ENCODE results near the gene STAP1.

STAP1 gene

DNA sequence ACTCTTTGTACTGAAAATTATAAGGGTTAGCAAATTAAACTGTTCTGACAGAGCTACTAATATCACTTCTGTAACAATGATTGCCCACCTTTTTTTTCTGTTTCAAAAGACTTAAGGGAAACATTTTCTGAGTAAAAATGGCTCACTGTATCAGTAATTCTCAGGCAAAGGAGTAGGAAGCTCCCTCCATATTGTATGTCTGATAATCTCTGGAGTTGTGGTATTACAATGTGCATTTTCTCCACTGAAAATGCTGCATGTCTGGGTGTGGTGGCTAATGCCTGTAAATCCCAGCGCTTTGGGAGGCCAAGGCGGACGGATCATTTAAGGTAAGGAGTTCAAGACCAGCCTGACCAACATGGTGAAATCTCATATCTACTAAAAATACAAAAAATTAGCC lies 4.4 kb upstream of the STAP1 start:
- in situ Hi-C loops (cut with MboI; ENCODE audit: low sequenced_read_pairs), result loop anchor here (25.0 kb wide), 1 partner anchor 333 kb away; the partner anchor contains the start of gene TMPRSS11D

GRCh38 chr4:67555447-67555846 lies 3.1 kb upstream of the STAP1 start:
- in situ Hi-C loops (cut with MboI; ENCODE audit: low sequenced_read_pairs), result loop anchor here (25.0 kb wide), 1 partner anchor 332 kb away; the partner anchor contains the start of gene TMPRSS11D

- in situ Hi-C loops (cut with MboI; ENCODE audit: low sequenced_read_pairs), result loop anchor here (25.0 kb wide), 1 partner anchor 331 kb away; the partner anchor contains the start of gene TMPRSS11D
Measured at GRCh38 chr4:67556436-67556835, 2.1 kb upstream of the STAP1 start.

DNA sequence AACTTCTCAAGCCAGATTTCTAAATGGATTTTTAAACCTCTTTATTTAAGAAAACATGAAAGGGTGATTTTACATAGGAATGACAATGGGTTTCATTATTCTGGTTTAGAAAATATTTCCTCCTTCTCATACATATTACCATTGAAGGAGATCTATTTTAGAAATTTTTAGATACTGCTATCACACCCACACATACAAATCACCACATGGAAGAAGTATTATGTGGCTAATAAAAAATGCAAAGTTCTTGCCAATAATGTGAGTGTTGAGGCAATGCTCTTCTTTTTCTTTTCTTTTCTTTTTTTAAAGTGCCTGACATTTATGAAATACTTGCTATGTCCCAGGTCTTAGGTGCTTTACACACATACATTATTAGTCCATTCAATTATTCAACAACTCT lies 6.8 kb downstream of the STAP1 start:
- in situ Hi-C loops (cut with MboI; ENCODE audit: low sequenced_read_pairs), result loop anchor here (25.0 kb wide), 1 partner anchor 322 kb away; the partner anchor contains the start of gene TMPRSS11D

- in situ Hi-C loops (cut with MboI; ENCODE audit: low sequenced_read_pairs), result loop anchor here (25.0 kb wide), 1 partner anchor 321 kb away; the partner anchor contains the start of gene TMPRSS11D
Measured at GRCh38 chr4:67566335-67566734, 7.8 kb downstream of the STAP1 start.

- in situ Hi-C loops (cut with MboI; ENCODE audit: low sequenced_read_pairs), result loop anchor here (25.0 kb wide), 1 partner anchor 318 kb away; the partner anchor contains the start of gene TMPRSS11D
Measured at GRCh38 chr4:67568820-67569219, 10.3 kb downstream of the STAP1 start.

- in situ Hi-C loops (cut with MboI; ENCODE audit: low sequenced_read_pairs), result loop anchor here (25.0 kb wide), 1 partner anchor 317 kb away; the partner anchor contains the start of gene TMPRSS11D
Measured at GRCh38 chr4:67570537-67570936, 12.0 kb downstream of the STAP1 start.

DNA sequence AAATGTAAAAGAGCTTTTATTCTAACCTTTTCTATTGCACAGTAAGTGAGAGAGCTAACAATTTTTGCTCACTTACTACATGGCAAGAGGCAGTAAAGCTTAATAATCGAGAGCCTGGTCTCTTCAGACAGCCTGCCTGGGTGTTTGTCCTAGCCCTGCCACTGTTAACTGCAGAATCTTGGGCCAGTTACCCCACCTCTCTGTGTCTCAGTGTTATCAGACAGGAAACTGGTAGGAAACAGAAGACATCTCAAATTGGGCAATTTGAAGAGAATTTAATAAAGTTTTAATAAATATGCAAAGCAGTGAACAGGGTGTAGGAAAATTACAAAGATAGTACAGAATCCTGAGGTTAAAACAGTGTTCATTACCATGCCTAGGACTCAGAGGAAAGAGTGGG lies 13.4 kb downstream of the STAP1 start:
- in situ Hi-C loops (cut with MboI; ENCODE audit: low sequenced_read_pairs), result loop anchor here (25.0 kb wide), 1 partner anchor 315 kb away; the partner anchor contains the start of gene TMPRSS11D

DNA sequence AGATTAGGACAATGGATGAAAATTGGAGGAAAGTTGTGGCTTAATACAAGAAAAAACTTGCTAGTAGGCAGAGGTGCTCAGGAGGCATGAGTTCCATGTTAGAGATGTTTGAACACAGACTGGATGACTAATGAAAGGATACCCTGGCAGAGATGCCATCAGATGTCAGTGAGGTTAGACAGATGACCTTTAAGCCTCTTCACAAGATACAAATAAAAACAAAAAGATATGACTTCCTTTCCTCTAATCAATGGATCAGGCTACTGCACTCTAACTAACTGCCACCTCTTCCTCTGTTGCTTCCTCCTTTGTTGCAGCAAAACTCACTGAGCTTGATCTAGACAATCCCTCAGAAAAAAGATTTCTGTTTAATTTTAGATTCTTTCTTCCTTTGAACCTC lies 14.7 kb downstream of the STAP1 start:
- in situ Hi-C loops (cut with MboI; ENCODE audit: low sequenced_read_pairs), result loop anchor here (25.0 kb wide), 1 partner anchor 314 kb away; the partner anchor contains the start of gene TMPRSS11D

- in situ Hi-C loops (cut with MboI; ENCODE audit: low sequenced_read_pairs), result no loop called here
Measured at GRCh38 chr4:67575232-67576058, 16.9 kb downstream of the STAP1 start.

DNA sequence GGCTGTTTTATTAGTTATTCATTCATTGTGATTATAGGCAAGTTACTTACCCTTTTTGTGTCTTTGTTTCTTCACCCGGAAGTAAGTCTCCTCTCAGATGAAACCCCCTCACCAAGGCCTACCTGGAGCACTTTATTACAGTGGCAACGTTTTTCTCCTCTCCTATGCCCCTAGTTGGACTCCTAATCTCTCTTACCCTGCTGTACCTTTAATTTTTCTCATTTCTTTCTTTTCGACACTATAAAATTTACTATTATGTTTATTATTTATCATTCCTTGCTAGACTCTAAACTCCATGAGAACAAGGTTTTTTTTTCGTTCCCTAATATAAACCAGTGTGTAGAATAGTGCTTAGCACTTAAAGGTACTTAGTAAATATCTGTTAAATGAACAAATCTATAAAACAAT lies 17.5 kb downstream of the STAP1 start:
- in situ Hi-C loops (cut with MboI; ENCODE audit: low sequenced_read_pairs), result no loop called here

DNA sequence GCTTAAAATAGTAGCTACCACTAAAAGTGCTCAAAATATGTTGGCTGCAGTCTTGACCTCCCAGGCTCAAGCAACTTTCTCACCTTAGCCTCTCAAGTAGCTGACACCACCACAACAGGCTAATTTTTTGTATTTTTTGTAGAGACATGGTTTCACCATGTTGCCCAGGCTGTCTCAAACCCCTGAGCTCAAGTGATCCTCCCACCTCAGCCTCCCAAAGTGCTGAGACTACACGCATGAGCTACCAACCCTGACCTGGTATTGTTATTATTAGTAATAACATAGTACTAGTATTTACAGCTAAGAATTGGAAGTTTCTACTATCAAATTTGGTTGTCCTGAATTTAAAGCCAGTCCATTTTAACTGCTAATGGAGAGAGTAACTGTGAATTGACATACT lies 18.0 kb downstream of the STAP1 start:
- in situ Hi-C loops (cut with MboI; ENCODE audit: low sequenced_read_pairs), result no loop called here

DNA sequence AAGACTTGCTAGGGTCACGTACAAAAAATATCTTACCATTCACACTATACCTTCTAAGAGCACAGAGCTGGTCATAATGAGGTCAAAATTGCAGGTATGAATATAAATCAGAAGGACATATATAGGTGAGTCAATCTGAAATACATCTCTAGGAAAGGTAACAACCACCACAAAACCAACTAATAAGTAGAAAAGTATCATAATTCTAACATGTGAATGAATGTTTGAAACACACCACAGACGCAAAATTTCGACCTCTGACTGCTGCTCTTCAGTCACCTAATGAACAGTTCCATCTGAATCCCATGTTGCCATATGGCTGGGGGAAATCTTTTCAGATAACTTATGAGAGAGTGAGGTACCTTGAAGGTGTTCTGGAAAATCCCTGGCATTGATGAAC lies 22.1 kb downstream of the STAP1 start:
- in situ Hi-C loops (cut with MboI; ENCODE audit: low sequenced_read_pairs), result no loop called here

GRCh38 chr4:67581208-67581857 lies 22.8 kb downstream of the STAP1 start:
- in situ Hi-C loops (cut with MboI; ENCODE audit: low sequenced_read_pairs), result no loop called here

GRCh38 chr4:67581913-67582312 lies 23.4 kb downstream of the STAP1 start:
- in situ Hi-C loops (cut with MboI; ENCODE audit: low sequenced_read_pairs), result no loop called here

DNA sequence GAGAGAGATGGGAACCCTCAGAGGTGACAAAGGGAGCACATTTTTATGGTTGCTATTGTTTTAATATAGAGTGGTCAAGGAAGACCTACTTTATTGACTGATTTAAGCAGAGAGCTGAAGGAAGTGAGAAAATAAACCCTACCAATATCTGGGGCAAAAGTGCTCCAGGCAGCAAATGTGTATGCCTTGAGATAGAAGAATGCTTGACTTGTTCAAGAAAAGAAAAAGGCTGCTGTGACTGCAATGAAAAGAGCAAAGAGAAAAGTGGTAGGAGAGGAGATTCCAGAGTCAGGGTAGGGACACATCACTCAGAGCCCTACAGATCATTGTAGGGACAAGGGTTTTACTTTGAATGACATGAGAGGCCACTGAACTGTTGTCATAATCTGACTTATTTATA lies 26.0 kb downstream of the STAP1 start:
- in situ Hi-C loops (cut with MboI; ENCODE audit: low sequenced_read_pairs), result no loop called here

GRCh38 chr4:67587156-67587555 lies 28.6 kb downstream of the STAP1 start:
- in situ Hi-C loops (cut with MboI; ENCODE audit: low sequenced_read_pairs), result no loop called here

DNA sequence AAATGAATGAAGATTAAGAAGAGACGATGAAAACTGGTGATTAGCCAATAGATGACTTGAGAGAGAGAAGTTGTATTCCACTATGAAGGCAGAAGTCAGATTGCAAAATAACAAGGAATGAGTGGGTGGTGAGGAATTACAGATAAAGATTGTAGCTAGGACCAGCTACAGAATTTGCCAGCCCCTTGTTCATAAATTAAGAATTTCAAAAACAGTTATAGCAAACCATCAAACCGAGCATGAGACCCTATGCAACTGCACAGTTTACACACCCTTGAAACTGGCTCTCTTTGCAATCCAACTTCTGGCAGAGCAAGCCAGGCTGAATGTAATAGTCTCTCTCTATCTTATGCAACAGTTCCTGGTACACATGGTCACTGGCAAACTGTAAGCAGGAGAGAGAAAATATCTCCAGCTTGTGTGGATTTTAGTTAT lies 35.2 kb downstream of the STAP1 start:
- in situ Hi-C loops (cut with MboI; ENCODE audit: low sequenced_read_pairs), result no loop called here

DNA sequence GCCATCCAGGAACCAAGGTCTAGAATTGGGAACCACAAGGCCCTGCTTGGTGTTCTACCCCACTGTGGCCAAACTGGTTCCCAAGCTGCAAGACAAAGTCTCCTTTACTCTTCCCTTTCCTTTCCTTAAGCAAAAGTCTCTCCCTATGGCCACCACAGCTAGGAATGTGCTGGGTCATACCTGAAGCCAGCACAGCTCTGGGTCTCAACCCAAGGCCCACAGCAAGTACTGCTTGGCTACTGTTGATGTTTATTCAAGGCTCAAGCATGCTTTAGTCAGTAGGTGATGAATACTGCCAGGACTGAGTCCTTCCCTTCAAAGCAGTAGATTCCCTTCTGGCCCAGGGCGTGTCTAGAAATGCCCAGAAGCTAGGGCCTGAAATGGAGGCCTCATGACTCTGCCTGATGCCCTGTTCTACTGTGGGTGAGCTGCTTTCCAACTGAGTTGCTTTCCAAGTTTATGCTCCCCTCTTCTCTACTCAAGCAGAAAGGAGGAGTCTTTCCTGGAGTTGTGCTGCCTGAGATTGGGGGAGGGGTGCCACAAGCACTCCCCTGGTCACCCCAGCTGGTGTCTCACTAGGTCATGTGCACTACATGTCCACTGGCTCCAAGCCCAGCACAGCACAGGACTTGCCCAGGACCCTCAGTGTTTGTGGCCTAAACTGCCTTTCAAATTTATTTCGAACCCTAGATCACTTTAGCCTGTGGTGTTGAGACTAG lies 44.9 kb downstream of the STAP1 start:
- in situ Hi-C loops (cut with MboI; ENCODE audit: low sequenced_read_pairs), result no loop called here

- in situ Hi-C loops (cut with MboI; ENCODE audit: low sequenced_read_pairs), result no loop called here
Measured at GRCh38 chr4:67604029-67604381, 45.5 kb downstream of the STAP1 start.

DNA sequence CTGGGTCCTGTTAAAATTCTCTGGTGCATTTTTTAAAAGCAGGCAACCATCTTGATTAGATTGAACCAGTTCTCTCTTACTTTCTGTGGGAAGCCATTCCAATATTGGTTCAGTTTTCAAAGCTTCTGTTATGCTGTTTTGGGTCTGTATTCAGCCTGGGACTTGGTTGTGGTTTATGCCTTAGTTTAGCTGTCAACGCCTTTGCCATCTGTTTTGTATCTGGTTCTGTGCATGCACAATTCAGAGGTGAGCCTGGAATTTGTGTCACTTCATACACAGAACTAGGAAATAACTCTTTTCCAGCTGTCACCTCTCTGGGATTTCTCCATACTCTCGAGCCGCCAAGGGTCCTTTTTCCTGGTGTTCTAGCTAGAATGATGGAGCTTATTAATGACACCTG lies 46.2 kb downstream of the STAP1 start:
- in situ Hi-C loops (cut with MboI; ENCODE audit: low sequenced_read_pairs), result no loop called here

All from HL-60/S4 (cell line).